Activated CD4-positive, CD25-positive, alpha-beta regulatory T cell treated with anti-CD3 and anti-CD28 coated beads, Interleukin-2, amount 50 U/mL, for 16 hours (primary cell): ENCODE measurements around the gene HSDL2.
A peak's percentile ranks its signal among the peaks of the same experiment; 100 is the strongest.

Experiments
- DNase-seq: peaks from one replicate; pipeline ENCODE4 v3.0.0-alpha.2; 2020; ENCODE audit warnings: low read depth, low spot score

Gene HSDL2

GRCh38 chr9:112446526-112446925 is 66.6 kb downstream of the HSDL2 start:
- DNase-seq = no peak

- DNase-seq = no peak
Observed at GRCh38 chr9:112447283-112447761, 67.4 kb downstream of the HSDL2 start.

GRCh38 chr9:112462855-112463254 is 82.9 kb downstream of the HSDL2 start:
- DNase-seq = no peak

- no peak for DNase-seq
Observed at GRCh38 chr9:112465352-112465751, 85.4 kb downstream of the HSDL2 start.

GRCh38 chr9:112472996-112473395 is 93.1 kb downstream of the HSDL2 start:
- no peak for DNase-seq

- DNase-seq = no peak
Observed at GRCh38 chr9:112473986-112474385, 94.1 kb downstream of the HSDL2 start.

- DNase-seq = no peak
Observed at GRCh38 chr9:112475318-112475717, 95.4 kb downstream of the HSDL2 start.

GRCh38 chr9:112477330-112477729 is 97.4 kb downstream of the HSDL2 start:
- DNase-seq = no peak

- no peak for DNase-seq
Observed at GRCh38 chr9:112479221-112479620, 99.3 kb downstream of the HSDL2 start.

- DNase-seq = no peak
Observed at GRCh38 chr9:112484607-112485006, 104.7 kb downstream of the HSDL2 start.

- DNase-seq = no peak
Observed at GRCh38 chr9:112485574-112485973, 105.7 kb downstream of the HSDL2 start.

- peak; percentile 51 for DNase-seq
Observed at GRCh38 chr9:112486221-112487007, 106.5 kb downstream of the HSDL2 start, which contains the start of gene KIAA1958. Gene KIAA1958 (plus strand): TSS chr9:112486827. CDS start chr9:112574081, 87,254 bp downstream.

GRCh38 chr9:112487008-112487798 is 107.3 kb downstream of the HSDL2 start:
- DNase-seq = peak; percentile 10

- no peak for DNase-seq
Observed at GRCh38 chr9:112487799-112488340, 108.0 kb downstream of the HSDL2 start.

- DNase-seq = no peak
Observed at GRCh38 chr9:112489039-112489546, 109.2 kb downstream of the HSDL2 start.

- no peak for DNase-seq
Observed at GRCh38 chr9:112489876-112490666, 110.2 kb downstream of the HSDL2 start.

GRCh38 chr9:112493393-112494137 is 113.7 kb downstream of the HSDL2 start:
- no peak for DNase-seq

- no peak for DNase-seq
Observed at GRCh38 chr9:112494153-112494552, 114.2 kb downstream of the HSDL2 start.

GRCh38 chr9:112495614-112496013 is 115.7 kb downstream of the HSDL2 start:
- no peak for DNase-seq

GRCh38 chr9:112496074-112496722 is 116.3 kb downstream of the HSDL2 start:
- no peak for DNase-seq
